Stimulated activated CD8-positive, alpha-beta memory T cell treated with anti-CD3 and anti-CD28 coated beads, Interleukin-7, amount 100 ng/mL, for 24 hours (primary cell): ENCODE data around the gene KIRREL3.

ENCODE experiments used
- DNase-seq: peaks from one replicate; pipeline ENCODE4 v3.0.0-alpha.2; 2020; ENCODE audit warnings: low read depth

KIRREL3 gene

DNA sequence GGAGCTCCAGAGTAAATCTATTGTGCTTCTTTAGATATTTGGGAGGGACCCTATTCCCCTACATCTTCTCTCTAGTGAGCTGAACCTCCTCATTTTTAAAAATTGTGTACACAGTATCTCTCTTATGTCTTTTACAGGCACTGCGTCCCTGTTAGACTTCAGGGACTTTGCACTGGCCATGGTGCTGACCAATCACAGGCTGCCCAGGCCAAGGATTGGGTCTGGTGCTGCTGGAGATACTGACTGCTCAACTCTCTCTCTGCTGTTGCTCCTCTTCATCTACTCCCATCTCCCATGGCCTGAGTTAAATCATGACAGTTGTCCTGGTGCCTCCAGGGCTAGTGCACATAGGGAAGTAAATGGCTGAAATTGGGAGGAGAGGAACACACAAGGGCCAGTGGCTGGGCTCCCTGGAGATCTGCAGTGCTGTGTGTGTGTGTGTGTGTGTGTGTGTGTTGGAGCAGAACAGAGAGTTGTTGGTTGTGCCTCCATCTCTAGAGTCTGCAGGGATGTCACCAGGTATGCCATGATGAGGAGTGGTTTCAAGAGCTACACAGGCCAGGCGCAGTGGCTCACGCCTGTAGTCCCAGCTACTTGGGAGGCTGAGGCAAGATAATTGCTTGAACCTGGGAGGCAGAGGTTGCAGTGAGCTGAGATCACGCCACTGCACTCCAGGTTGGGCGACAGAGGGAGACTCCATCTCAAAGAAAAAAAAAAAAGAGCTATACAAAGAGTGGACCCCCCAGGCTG lies 489.8 kb downstream of the KIRREL3 start:
- no peak for DNase-seq

DNA sequence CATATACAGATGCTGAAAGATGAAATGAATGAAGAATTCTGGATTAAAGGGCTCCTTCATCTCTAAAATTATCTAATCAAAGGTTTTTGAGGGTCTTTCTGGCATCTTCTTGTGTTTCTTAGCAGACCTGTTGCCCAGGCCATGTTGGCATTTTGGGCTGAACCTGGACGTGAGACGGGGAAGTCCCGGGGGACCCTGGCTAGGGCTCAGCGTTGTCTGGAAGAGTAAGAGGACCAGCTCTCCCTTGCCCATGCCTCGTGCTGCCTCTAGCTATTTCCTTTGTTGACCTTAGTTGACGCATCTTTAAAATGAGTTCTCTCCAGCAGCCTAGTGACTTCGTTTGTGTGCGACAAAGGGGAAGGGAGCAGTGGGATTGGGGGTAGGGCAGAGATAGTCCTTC lies 492.9 kb downstream of the KIRREL3 start:
- DNase-seq = no peak

DNA sequence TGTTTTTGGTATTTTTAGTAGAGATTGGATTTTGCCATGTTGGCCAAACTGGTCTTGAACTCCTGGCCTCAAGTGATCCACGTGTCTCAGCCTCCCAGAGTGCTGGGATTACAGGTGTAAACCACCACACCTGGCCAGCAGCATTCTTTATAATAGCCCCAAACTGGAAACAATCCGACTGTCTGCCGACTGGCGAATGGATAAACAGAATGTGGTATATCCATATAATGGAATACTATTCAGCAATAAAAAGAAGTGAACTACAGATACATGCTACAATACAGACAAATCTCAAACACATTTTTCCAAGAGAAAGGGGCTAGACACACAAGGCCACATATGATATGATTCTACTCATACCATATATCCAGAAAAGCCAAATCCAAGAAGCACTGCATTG lies 493.8 kb downstream of the KIRREL3 start:
- no peak for DNase-seq

DNA sequence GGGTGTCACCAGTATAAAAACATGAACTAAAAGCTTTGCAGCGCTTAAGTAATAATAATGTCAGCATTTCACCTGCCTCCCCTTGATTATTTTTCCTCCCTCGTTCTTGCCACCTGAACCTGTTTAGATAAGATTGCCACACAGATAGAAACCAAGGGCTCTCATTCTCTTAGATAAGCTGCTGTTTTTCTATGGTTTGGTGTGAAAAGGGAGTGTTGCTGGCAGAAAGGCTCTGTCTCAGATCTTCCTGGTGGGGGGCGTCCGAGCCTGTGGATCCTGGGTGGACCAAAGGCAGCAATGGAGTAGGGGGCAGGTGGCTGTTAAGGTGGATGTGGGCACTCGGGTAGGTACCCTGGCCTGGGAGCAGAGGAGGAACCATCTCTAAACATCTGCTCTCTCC lies 497.6 kb downstream of the KIRREL3 start:
- no peak for DNase-seq

DNA sequence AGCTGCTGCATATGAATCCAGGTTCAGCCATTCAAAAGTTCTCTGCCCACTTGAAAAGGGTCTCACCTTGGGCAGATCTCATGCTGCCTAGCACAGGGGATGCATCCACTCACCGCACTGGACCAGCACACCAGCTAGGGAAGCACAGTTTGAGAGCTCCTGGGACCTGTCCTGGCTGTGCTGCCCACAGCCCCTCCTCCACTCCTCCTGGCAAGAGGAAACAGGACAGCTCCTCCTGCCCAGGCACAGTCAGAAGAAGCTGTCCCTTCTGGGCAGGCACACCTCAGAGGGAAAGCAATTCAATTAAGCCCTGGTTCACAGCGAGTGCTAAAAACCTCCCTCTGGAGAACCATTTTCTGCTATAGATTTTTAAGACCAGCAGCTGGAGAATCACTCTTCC lies 498.4 kb downstream of the KIRREL3 start:
- no peak for DNase-seq

DNA sequence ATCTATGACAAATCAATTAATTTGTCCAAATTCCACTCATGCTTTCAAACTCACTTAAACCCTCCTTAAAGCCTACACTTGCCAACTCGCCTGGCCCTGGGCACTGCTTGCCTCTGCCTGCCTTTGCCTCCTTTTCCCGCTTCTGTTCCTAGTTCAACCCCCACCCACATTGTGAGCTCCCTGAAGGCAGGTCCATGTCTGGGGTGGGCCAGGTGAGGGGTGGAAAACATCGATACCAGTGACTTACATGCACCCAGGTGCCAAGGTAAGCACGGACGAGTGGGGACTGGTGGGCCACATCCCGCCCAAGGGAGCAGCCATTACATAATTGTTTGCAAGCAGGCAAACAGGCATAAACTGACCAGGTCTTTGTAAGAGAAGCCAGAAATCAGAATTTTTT lies 498.9 kb downstream of the KIRREL3 start:
- DNase-seq = no peak

DNA sequence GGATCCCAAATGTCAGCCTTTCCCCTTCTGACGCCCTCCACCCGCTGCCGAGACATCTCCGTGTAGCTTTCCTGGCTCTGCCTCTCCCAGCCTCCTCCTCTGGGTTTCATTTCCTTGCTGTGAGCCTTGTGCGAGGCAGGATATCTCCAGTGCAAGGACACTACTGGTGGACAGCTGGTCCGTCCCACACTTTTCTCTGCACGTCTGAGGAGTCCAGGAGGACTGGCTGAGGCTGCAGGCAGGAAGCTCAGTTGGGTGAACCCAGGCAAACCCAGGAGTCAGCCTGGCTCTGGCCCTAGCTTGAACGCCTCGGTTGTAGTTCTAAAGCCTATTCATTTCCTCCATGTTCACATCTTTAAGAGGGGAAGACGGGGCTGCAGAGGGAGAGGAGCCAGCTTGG lies 499.6 kb downstream of the KIRREL3 start:
- no peak for DNase-seq

DNA sequence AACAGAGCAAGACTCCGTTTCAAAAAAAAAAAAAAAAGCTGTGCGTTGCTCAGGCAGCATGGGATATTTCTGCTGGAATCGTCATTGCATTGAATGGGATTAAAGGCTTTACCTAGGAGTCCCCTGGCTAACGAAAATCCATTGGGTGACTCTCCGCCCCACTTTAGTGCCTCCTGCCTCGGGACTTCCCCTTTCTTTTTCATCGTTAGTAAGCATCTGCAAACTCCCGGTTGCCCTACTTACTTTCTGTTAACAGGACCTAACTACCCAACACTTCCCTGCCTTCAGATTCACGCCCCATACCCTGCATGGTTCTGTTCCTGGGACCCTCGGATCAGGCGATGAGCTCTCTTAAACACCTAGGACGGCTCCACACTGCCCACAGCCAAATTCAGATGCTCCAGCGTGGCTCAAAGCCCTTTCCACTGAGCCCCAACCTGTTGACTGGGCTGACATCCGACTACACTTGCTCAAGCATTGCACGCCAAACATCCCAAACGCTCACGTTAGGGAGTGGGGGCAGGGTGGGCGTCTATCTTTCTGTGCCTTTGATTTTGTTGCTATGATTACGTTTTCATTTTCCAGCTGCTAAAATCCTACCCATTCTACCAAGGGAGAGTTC lies 501.3 kb downstream of the KIRREL3 start:
- no peak for DNase-seq

DNA sequence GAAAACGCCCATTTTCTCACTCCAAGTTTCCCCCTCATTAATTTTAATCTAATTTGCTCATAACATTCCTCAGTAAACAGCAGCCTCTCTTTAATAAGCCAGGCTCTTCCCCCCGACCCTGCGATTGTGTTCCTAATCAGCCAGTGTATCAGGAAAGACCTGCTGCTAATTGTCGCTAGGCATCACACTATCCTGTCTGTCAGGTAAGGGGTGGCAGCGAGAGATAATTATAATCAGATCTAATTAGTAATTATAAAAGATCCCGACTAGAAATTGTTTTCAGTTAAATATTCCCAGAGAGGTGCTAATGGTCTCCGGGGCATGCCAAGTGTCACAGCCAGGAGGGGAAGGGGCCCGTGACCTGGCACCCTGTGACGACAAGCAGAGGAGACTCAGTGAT lies 502.3 kb downstream of the KIRREL3 start:
- DNase-seq = no peak

DNA sequence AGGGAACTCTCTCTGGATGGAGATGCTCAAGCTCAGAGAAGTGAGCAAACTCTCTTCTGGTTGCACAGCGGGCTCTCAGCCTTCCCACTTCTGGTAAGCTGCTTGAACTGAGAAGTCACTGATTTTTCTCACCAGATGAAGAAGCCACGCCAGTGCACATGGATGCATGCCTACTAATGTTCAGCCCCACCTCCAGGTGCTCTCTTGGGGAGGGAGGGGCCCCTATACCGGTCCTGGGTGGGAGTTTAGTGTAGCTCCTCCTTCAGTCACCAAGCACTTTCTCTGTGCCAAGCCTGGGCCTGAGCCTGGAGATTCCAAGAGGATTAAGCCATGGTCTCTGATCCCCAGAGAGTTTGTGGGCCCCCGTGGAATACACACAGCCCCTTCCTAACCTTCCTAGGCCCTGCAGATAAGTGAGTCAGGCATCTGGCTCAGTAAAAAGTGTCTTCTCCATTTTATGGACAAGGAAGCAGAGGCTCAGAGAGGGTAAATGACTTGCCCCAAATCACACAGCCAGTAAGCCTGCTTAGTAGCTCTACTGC lies 502.9 kb downstream of the KIRREL3 start:
- DNase-seq = no peak

DNA sequence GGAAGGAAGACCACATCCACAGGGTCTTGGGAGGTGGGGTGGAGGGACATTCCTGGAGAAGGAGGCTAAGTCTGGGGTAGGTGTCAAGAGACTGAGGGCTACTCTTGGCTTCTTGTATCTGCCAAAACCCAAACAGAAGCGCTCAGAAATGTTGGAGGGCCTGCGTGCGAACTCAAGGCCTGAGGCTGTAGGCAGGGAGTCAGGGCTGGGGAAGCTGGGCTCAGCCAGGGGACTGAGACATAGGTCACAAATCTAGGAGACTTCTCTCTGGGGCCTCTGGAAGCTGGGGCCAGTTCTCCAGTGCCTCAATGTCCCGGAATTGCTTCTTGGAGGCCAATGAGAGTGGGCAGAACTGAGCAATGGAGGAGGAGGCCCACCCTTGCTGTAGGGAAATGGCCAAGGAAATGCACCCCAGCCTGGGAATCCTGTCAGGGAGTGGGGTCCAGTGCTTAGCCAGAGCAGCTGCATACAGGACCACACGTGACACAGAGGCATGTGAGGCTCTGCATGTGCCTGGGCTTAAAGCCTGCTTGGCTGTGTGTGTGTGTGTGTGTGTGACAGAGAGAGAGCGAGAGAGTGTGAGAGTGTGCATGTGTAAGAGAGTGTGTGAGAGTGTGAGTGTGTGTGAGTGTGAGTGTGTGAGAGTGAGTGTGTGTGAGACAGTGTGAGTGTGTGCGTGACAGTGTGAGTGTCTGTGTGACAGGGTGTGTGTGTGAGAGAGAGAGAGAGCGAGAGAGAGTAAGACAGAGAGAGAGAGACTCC lies 503.8 kb downstream of the KIRREL3 start:
- no peak for DNase-seq

DNA sequence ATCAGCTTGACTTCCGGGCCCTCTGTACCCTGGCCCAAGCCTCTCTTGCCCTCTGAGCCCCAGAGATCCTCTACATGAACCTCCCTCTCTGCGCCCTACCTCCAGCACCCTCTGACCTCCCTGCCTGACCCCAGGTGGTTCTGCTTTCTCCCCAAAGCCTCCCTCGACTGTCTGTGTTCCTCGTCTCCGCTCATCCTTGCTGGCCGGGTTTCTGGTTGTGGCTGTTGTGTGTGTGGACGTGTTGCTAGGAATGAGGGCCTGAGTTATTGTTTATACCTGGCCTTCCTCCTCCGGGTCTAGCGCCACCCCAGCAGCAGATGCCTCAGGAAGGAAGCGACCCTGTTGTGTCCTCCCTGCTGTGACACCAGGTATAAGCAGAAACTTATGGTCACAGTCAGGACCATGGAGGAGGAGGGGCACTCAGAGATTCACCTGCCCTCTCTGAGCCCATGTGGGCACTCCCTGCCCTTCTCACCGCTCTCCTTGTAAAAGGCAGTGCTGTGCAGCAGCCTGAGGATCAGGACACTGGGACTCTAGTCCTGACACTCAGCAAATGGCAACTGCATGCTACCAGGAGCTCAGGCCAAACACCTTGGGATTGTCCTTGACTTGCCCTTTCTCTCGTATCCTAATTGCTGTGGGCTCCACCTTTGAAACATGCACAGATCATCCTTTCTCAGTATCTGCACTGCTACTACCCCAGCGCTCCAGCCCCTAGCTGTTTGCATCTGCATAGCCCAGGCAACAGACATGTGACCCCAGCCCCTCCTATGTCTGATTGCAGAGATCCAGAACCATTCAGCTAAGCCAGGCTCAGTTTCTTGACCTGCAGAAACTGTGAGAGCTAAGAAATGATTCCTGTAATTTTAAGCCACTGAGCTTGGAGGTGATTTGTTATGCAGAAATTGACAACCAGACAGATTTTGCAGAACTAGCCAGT lies 505.0 kb downstream of the KIRREL3 start:
- no peak for DNase-seq

DNA sequence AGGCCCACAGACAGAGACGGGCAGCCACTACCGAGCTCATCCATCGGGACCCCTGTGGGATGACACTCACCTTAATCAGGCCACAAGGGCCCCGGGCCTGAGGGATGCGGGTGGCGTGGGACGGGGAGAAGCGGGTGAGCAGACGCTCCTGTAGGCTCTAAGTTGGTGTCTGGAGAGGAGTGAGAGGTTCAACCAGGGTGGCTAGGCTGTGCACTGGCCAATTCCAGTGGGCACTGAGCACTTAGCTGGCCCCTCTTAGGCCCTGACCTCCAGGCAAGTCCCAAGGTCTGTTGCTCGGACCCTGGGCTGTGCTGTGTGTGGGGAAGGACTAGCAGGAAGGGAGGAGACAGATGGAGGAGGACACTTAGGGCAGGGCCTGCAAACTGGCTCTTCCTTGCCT lies 505.7 kb downstream of the KIRREL3 start:
- no peak for DNase-seq

DNA sequence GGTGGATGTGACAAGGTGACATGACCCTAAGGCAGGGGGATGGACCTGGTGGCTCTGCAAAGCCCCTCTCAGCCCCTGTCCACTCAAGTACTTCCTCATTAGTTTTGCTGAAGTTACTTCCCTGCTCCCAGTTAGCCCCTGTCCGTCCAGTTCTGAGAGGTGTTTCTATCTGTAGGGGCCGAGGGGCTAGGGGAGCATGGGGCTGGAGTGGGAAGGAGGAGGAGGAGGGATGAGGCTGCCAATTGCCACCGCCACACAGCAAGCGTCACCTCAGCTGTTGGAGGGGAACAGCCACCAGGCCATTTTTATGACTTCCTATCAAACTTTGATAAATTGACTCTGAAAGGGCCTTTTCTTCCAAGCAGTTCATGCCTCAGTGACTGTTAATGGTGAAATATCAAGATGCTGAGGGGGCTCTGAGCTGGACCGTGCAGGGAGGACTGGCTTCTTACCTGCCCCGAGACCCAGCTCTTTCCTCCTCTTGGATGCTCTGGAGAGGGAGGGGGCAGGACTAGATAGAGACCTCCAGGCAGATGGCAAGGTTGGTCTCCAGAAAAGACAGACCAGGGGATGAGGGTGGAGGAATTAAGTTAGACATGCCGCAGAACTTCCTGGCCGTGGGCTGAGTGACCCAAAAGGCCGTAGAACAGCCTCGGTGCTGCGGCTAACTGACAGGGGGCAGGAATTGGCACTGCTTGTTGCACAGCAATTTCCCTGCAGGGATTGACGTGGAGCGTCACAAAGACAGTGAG lies 508.1 kb downstream of the KIRREL3 start:
- no peak for DNase-seq

DNA sequence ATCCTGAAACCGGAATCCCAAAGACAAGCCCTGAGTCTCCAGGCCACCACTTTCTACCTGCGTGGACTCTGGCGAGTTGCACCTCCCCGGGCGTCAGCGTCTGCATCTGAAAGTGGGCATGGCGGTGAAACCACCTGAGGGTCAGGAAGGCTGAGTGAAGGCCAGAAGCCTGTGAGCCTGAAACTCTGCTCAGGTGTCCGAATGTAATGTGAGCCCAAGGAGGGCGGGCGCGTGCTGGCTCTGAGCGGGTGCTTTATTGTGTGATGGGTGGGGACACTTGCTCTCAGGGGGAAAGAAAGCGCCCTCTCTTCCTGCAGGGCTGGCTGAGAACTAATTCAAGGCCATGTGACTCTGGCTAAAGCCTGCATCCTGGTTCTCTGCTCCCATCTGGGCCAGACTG lies 509.5 kb downstream of the KIRREL3 start:
- no peak for DNase-seq

DNA sequence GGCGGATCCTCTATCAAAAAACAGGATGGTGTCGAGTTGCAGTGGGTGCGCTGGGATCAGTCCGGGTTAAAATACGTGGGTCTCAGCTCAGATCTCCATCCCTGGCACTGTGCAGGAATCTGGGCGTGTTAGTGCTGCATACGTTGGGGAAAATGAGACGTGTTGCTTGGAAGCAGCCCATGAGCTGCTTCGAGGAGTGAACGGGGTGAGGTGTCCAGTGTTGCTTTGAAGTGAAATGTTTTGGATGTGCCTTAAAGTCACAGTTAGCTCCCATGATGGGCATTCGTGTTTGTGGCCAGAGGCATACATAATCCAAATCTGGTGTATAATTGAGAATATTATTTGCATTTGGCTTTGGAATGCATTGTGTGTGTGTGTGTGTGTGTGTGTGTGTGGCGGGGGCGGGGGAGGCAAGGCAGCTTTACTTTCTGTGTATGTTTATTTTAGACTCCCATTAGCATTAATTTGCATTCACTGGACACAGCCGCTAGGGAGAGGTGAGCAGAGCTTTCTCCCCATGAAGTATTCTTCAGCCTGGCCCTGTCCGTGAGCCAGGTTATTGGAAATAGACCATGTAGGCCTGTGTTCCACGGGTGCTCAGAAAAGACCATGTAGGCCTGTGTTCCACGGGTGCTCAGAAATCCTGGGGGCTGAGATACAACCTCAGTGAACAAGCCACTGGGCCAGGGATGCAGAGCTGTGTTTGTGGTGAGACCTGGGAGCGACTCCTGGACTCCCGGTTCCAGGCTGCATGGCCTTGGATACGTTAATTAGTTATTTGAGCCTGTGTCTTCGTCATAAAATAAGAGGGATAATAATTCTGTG lies 510.5 kb downstream of the KIRREL3 start:
- no peak for DNase-seq

DNA sequence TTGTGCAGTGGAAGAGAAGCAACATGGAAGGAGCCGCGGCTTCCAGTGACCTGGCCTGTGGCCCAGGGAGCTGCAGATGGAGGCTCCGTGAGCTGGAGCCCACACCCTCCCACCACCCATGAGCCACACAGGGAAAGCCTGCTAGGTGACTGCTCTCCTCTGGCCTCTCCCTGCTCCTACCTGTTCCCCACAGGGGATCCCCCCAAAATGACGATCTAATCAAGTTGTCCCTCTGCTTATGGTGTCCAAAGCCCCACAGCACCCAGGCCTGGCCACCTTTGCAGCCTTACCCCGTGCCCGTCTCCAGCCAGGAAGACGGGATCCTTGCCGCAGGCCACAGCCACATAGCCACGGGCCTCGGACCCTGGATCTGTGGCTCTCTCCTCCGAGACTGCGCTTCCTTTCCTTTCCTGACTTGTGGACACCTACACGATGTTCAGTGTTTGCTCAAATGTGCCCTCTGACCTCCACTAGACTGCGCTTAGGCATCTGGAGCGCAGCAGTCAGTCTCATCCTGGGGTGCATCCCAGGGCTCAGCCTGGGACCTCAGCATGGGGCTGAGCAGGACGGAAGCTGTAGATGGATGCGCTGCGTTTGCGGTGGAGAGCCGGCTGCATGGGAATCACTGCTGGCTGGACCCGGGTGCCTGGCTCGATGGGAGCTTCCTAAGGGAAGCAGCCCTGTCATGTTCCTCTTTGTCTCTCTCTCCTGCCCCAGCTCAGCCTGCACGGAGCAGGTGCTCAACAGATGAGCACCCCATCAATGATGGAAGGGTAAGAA lies 511.8 kb downstream of the KIRREL3 start:
- DNase-seq = no peak

DNA sequence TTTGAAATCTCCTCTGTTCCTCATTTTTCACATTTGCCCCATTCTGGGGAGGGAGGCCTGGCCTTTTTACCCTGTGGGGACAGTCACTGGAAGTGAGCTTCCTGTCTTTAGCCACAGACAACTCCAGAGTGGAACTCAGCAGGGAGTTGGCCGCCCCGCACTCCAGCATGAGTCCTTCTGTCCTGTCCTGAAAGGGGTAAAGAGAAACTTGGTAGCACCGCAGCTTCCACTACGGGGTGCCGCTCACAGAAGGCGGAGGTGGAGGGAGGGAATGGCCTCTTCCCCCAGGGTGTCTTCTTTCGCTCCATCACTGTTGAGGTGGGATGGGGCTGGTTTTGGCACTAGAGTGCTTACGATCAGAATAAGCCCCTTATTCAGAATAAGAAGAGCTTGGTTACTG lies 512.9 kb downstream of the KIRREL3 start:
- DNase-seq = no peak

DNA sequence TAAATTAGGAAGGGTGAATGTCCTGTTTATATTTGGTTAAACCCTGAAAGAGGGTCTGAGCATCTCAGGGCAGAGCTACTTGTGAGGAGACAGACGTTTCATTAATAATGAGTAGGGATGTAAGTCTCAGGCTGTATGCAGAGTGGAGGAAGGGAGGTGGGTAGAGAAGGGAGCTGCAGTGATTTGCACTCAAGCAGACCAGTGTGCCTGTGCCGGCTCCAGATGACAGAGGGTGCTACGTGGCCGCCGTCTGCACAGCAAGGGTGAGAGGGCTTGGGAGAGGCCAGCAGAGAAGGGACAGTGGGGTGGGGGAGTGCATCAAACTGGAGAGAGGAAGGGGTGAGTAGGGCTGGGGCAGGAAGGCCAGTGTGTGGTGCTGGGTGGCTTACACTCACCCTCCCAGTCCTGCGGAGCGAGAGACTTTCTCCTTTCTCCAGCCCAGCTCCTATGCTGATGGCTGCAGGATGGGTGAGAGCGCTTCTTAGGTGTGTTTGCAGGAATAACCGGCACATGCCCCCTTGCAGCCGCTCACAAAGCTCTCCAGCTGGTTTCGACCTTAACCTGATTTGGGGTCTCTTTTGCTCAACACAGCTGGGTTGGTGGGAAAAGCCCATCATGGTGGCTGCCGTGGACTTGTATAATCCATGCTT lies 514.5 kb downstream of the KIRREL3 start:
- no peak for DNase-seq
